Endodermal cell (in vitro differentiated cells): ENCODE measurements around the gene MELTF. TPM values are rescaled to one million over a fixed set of nuclear protein-coding genes. Genes with fewer than 3 reads are reported as not detected.

Source experiments
- DNase-seq: peaks from one replicate; pipeline ENCODE4 v3.0.0-alpha.2; 2017
- H3K27ac ChIP-seq: 2 replicates; pipeline ENCODE4 v1.5.1; 2013; ENCODE audit warnings: mild to moderate bottlenecking, low read depth, low read length, moderate library complexity
- H3K27me3 ChIP-seq: 2 replicates; pipeline ENCODE4 v1.6.1; 2013; ENCODE audit warnings: mild to moderate bottlenecking, low read length, moderate library complexity; ENCODE audit not compliant: insufficient read depth, control insufficient read depth, poor library complexity, severe bottlenecking
- H3K36me3 ChIP-seq: 2 replicates; pipeline ENCODE4 v1.7.0; 2013; ENCODE audit warnings: mild to moderate bottlenecking, low read length, moderate library complexity; ENCODE audit not compliant: control insufficient read depth, insufficient read depth
- H3K4me1 ChIP-seq: one replicate; pipeline ENCODE4 v1.7.0; 2013; ENCODE audit warnings: low read length; ENCODE audit not compliant: control insufficient read depth, insufficient read depth
- H3K4me3 ChIP-seq: 2 replicates; pipeline ENCODE4 v1.5.1; 2013; ENCODE audit warnings: mild to moderate bottlenecking, low read length, moderate library complexity
- H3K9ac ChIP-seq: 2 replicates; pipeline ENCODE4 v1.6.1; 2013; ENCODE audit warnings: mild to moderate bottlenecking, low read length, moderate library complexity; ENCODE audit not compliant: poor library complexity, severe bottlenecking; ENCODE audit errors: extremely low read depth
- H3K9me3 ChIP-seq: 2 replicates; pipeline ENCODE4 v1.6.1; 2013; ENCODE audit warnings: mild to moderate bottlenecking, low read length, moderate library complexity; ENCODE audit not compliant: control insufficient read depth
- H3K27ac Mint-ChIP-seq: 2 replicates; pipeline ENCODE4 v1.8.0; 2020; ENCODE audit warnings: mixed read lengths
- H3K27me3 Mint-ChIP-seq: 2 replicates; pipeline ENCODE4 v1.8.0; 2021; ENCODE audit warnings: mild to moderate bottlenecking, mixed read lengths; ENCODE audit not compliant: insufficient read depth
- H3K36me3 Mint-ChIP-seq: 2 replicates; pipeline ENCODE4 v1.8.0; 2020; ENCODE audit warnings: low read depth, mixed read lengths
- H3K4me1 Mint-ChIP-seq: 2 replicates; pipeline ENCODE4 v1.8.0; 2020; ENCODE audit warnings: mixed read lengths
- H3K4me3 Mint-ChIP-seq: 2 replicates; pipeline ENCODE4 v1.8.0; 2020; ENCODE audit warnings: mild to moderate bottlenecking, moderate library complexity, mixed read lengths
- H3K9me3 Mint-ChIP-seq: 2 replicates; pipeline ENCODE4 v1.8.0; 2020; ENCODE audit warnings: mild to moderate bottlenecking, mixed read lengths
- WGBS, 2 experiments: methylation state at CpG; one replicate each; pipeline versions ENCODE4 v1.1.5 to v1.1.7; 2013; ENCODE audit warnings: missing lambda C conversion rate in 2 of 2, mixed read lengths in 1 of 2; ENCODE audit not compliant: insufficient coverage in 1 of 2, insufficient read length in 1 of 2; 5-methylcytosine and 5-hydroxymethylcytosine counted together
- total RNA-seq, 2 donors: library from RNA; stranded (reverse); fragmentation: NEBNext Ultra II Directional in 1 of 2; extraction: Animal tissue kit (Norgen Biotek cat#: 25700) in 1 of 2; gene quantifications; 2 replicates in 1 of 2; 3 replicates in 1 of 2; pipeline ENCODE4 v1.2.1, GENCODE V29; 2021
- TF ChIP-seq, protein P1 (sequence below): fragments of 200-600 bp; sonication (generic); conservative IDR thresholded peaks from 2 replicates; pipeline ENCODE4 v1.5.0; 2021; ENCODE audit warnings: antibody characterized with exemption, mild to moderate bottlenecking

Gene MELTF
- total RNA-seq, 2 donors from 2014 or later, result 11.3 to 15.1 TPM

DNA sequence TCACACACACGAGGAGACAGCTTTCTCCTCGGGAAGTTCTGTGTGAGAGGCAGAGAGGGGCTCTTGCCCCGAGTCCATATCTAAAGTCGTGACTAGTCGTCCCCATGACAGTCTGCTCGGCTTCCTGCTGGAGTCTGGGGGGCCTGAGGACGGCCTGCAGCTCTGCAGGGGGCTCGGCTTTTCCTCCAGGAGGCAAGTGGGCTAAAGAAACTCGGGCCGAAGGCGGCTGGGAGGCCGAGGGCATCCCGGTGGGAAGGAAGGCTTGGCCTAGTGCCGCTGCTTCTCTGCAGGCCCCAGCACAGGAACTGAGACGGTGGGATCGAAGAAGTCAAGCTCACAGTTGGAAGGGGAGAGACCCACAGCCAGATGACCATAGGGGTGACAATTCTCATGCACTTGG is 35.6 kb downstream of the MELTF start:
- peak overlapping the region; percentile 48 for H3K27ac Mint-ChIP-seq
- Histone ChIP-seq H3K4me1 (no peaks in the 10 kb centered on the region), H3K27ac (peak overlapping the region; percentile 16), H3K36me3 (no peaks in the 10 kb centered on the region), H3K9ac (no peak overlapping the region), H3K9me3 (no peaks in the 10 kb centered on the region), H3K4me3 (no peak overlapping the region), H3K27me3 (no peaks in the 10 kb centered on the region)
- H3K9me3 Mint-ChIP-seq, result no peaks in the 10 kb centered on the region
- H3K27me3 Mint-ChIP-seq, result no peaks in the 10 kb centered on the region
- H3K4me3 Mint-ChIP-seq, result no peak overlapping the region
- peak; percentile 49 for DNase-seq
- H3K4me1 Mint-ChIP-seq, result peaks cover 7% of the 10 kb centered on the region
- 63 to 74% methylated on average over 14 to 16 of the region's 16 CpGs for WGBS, 2 experiments
- TF ChIP-seq, protein P1, sequence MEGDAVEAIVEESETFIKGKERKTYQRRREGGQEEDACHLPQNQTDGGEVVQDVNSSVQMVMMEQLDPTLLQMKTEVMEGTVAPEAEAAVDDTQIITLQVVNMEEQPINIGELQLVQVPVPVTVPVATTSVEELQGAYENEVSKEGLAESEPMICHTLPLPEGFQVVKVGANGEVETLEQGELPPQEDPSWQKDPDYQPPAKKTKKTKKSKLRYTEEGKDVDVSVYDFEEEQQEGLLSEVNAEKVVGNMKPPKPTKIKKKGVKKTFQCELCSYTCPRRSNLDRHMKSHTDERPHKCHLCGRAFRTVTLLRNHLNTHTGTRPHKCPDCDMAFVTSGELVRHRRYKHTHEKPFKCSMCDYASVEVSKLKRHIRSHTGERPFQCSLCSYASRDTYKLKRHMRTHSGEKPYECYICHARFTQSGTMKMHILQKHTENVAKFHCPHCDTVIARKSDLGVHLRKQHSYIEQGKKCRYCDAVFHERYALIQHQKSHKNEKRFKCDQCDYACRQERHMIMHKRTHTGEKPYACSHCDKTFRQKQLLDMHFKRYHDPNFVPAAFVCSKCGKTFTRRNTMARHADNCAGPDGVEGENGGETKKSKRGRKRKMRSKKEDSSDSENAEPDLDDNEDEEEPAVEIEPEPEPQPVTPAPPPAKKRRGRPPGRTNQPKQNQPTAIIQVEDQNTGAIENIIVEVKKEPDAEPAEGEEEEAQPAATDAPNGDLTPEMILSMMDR, result no peak
- H3K36me3 Mint-ChIP-seq, result no peaks in the 10 kb centered on the region

DNA sequence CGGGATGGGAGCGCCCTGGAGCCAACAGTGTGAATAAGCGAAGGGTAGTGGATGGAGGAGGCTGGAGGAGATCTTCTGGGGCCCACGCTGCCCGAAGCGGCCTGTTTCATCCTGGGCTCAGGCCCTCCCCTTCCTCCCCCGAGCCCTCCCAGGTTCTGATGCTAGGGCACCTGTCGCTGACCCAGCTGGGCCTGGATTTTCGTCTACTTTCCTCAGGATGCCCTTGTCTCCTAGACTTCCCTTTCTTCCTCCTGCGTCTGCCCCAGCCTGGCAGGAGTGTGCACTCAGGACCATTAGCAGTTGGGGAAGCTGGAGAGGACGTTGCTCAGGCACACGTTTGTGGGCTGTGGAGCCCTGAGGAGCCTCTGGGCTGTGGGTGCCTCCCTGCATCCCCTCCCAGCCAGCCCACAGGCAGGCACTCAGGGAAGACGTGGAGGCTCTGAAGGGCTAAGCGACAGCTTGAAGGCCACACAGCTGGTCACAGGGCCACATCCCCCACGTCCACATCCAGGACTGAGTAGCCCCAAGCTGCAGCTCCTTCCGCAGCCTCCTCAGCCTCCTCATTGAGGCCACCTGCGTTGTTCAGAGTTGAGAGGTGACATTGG is 37.1 kb downstream of the MELTF start:
- Histone ChIP-seq H3K27me3 (no peaks in the 10 kb centered on the region), H3K36me3 (no peaks in the 10 kb centered on the region), H3K4me1 (no peaks in the 10 kb centered on the region), H3K9ac (no peak overlapping the region), H3K4me3 (no peak overlapping the region), H3K27ac (no peak overlapping the region), H3K9me3 (no peaks in the 10 kb centered on the region)
- Mint-ChIP-seq H3K27me3 (no peaks in the 10 kb centered on the region), H3K27ac (no peak overlapping the region), H3K9me3 (no peaks in the 10 kb centered on the region), H3K4me3 (no peak overlapping the region), H3K4me1 (peaks cover 7% of the 10 kb centered on the region), H3K36me3 (no peaks in the 10 kb centered on the region)
- WGBS, 2 experiments, result 92 to 94% methylated on average over 4 to 17 of the region's 17 CpGs
- TF ChIP-seq, protein P1, result no peak
- no peak for DNase-seq

DNA sequence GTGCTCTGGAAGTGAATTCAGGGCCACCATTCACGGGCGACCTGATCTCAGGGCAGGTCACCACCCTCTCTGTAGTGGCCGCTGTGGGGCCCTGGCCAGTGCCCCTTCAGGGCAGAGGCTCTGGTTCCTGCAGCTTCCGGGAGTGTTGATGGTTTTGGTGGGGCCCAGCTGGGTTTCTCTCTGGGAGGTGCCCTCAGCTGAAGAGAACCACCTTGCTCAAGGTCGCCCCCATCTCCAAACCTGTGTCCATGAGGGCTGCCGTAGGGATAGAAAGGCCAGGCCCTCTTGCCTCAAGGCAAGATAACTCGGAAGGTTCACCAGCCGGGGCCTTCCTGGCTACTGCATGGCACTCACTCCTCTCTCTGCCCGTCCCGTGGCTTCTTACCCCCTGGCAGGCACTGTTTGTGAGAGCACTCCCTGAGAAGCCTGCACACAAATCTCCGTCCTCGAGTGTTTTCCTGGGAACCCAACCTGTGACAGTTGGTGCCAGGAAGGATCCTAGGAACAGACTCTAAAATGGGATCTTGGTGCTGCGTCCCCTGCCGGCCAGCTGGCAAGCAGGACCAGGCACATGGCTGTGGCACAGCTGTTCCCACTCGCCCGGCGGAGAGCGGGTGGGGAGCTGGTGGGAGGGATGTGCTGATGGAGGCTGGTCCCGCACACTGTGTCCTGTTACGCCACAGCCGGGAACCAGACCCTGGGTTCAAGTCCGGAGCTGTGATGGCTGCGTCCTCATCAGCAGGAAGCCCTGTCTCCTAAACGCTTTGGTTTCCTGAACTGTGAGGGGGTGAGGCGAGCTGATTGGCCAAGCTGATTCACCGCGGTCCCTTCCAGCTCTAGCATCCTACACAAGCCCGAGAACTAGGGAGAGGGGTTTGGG is 37.8 kb downstream of the MELTF start:
- Histone ChIP-seq H3K4me1 (no peaks in the 10 kb centered on the region), H3K36me3 (no peaks in the 10 kb centered on the region), H3K9me3 (no peaks in the 10 kb centered on the region), H3K4me3 (no peak overlapping the region), H3K9ac (no peak overlapping the region), H3K27ac (no peak overlapping the region), H3K27me3 (no peaks in the 10 kb centered on the region)
- WGBS, 2 experiments, result 85 to 87% methylated on average over 11 to 28 of the region's 28 CpGs
- Mint-ChIP-seq H3K9me3 (no peaks in the 10 kb centered on the region), H3K27me3 (no peaks in the 10 kb centered on the region), H3K4me1 (peaks cover 7% of the 10 kb centered on the region), H3K27ac (no peak overlapping the region), H3K36me3 (no peaks in the 10 kb centered on the region), H3K4me3 (no peak overlapping the region)
- TF ChIP-seq, protein P1, result no peak
- peak; percentile 56 for DNase-seq
